Body of pancreas (tissue), 4 donors: Measurements from ENCODE around the gene COG8.

Experiments used
- CTCF ChIP-seq, 7 experiments: fragments of 450-650 bp in 4 of 7; fragments of 200-600 bp in 3 of 7; sonication (generic) in 3 of 7; IDR thresholded peaks; one replicate each; pipeline ENCODE4 v1.5.1; 2016 to 2019; ENCODE audit warnings: antibody characterized with exemption in 7 of 7
- POLR2A ChIP-seq, 3 donors: fragments of 450-650 bp; IDR thresholded peaks; one replicate each; pipeline ENCODE4 v1.6.1; 2016; ENCODE audit warnings: antibody characterized with exemption in 3 of 3, mild to moderate bottlenecking in 2 of 3

GRCh38 chr16:69322343-69322742, 17.0 kb downstream of the COG8 start:
- no peak for TF ChIP-seq CTCF (IDR thresholded peaks at IDR 0.05)
- TF ChIP-seq POLR2A (IDR thresholded peaks at IDR 0.05): no peak
